Activated naive CD8-positive, alpha-beta T cell treated with anti-CD3 and anti-CD28 coated beads, Interleukin-2, amount 50 U/mL, for 24 hours (primary cell): Measurements from ENCODE around the gene GAB2.
"Not testable (repeated sequence)": the region's sequence is repeated elsewhere in the genome, so short reads cannot be mapped to it uniquely, and the experiment has no call there.

Experiments
- ATAC-seq: fragments of 150-1000 bp; cut with Tn5 transposase; one replicate; pipeline ENCODE4 v1.10.0; 2021
- DNase-seq: peaks from one replicate; pipeline ENCODE4 v3.0.0; 2021
- H3K27ac Mint-ChIP-seq: one replicate; pipeline ENCODE4 v1.8.0; 2021; ENCODE audit warnings: mild to moderate bottlenecking, mixed read lengths
- H3K27me3 Mint-ChIP-seq: one replicate; pipeline ENCODE4 v1.8.0; 2021; ENCODE audit warnings: mixed read lengths
- H3K36me3 Mint-ChIP-seq: one replicate; pipeline ENCODE4 v1.8.0; 2021; ENCODE audit warnings: low read depth, mixed read lengths
- H3K4me1 Mint-ChIP-seq: one replicate; pipeline ENCODE4 v1.8.0; 2021; ENCODE audit warnings: mixed read lengths
- H3K4me3 Mint-ChIP-seq: one replicate; pipeline ENCODE4 v1.8.0; 2021; ENCODE audit warnings: mild to moderate bottlenecking, moderate library complexity, mixed read lengths
- H3K9me3 Mint-ChIP-seq: one replicate; pipeline ENCODE4 v1.8.0; 2021; ENCODE audit warnings: mixed read lengths

The GAB2 gene

GRCh38 chr11:78295347-78295746 is 122.3 kb downstream of the GAB2 start:
- Mint-ChIP-seq H3K9me3 (peaks cover 6% of the 10 kb centered on the region), H3K27me3 (no peaks in the 10 kb centered on the region), H3K27ac (no peak overlapping the region), H3K4me3 (no peak overlapping the region), H3K36me3 (peaks cover 2% of the 10 kb centered on the region), H3K4me1 (peaks cover 19% of the 10 kb centered on the region)
- no peak for ATAC-seq
- no peak for DNase-seq

GRCh38 chr11:78294100-78294499 is 123.5 kb downstream of the GAB2 start:
- peaks cover 15% of the 10 kb centered on the region for H3K9me3 Mint-ChIP-seq
- not testable (repeated sequence) for DNase-seq, H3K27me3 Mint-ChIP-seq, H3K36me3 Mint-ChIP-seq, H3K27ac Mint-ChIP-seq, ATAC-seq, H3K4me3 Mint-ChIP-seq
- H3K4me1 Mint-ChIP-seq = peaks cover 28% of the 10 kb centered on the region

GRCh38 chr11:78293536-78293935 is 124.1 kb downstream of the GAB2 start:
- no peak overlapping the region for H3K4me3 Mint-ChIP-seq
- no peak overlapping the region for H3K27ac Mint-ChIP-seq
- H3K36me3 Mint-ChIP-seq = peaks cover 2% of the 10 kb centered on the region
- DNase-seq (no peak), ATAC-seq (no peak)
- H3K9me3 Mint-ChIP-seq = peaks cover 19% of the 10 kb centered on the region
- peaks cover 28% of the 10 kb centered on the region for H3K4me1 Mint-ChIP-seq
- H3K27me3 Mint-ChIP-seq = no peaks in the 10 kb centered on the region

GRCh38 chr11:78292109-78292803 is 125.4 kb downstream of the GAB2 start:
- DNase-seq (no peak), ATAC-seq (peak; percentile 58)
- Mint-ChIP-seq H3K4me1 (peaks cover 25% of the 10 kb centered on the region), H3K27ac (no peak overlapping the region), H3K4me3 (no peak overlapping the region), H3K9me3 (peaks cover 20% of the 10 kb centered on the region), H3K36me3 (peaks cover 2% of the 10 kb centered on the region), H3K27me3 (no peaks in the 10 kb centered on the region)

- peak; percentile 58 for ATAC-seq
Observed at GRCh38 chr11:78291503-78292108, 126.0 kb downstream of the GAB2 start.

GRCh38 chr11:78290293-78291176 is 127.1 kb downstream of the GAB2 start:
- Mint-ChIP-seq H3K27ac (peak overlapping the region; percentile 48), H3K4me3 (no peak overlapping the region)
- DNase-seq = no peak

More at GRCh38 chr11:78291503-78292108, 126.0 kb downstream of the GAB2 start:
- Mint-ChIP-seq H3K9me3 (peaks cover 20% of the 10 kb centered on the region), H3K4me1 (peaks cover 25% of the 10 kb centered on the region), H3K36me3 (peaks cover 2% of the 10 kb centered on the region), H3K27ac (no peak overlapping the region), H3K27me3 (no peaks in the 10 kb centered on the region), H3K4me3 (no peak overlapping the region)
- no peak for DNase-seq

GRCh38 chr11:78289552-78290292 is 127.9 kb downstream of the GAB2 start:
- DNase-seq (no peak), ATAC-seq (no peak)
- Mint-ChIP-seq H3K27ac (peak overlapping the region; percentile 75), H3K4me3 (no peak overlapping the region), H3K27me3 (no peaks in the 10 kb centered on the region), H3K9me3 (peaks cover 20% of the 10 kb centered on the region), H3K4me1 (peaks cover 25% of the 10 kb centered on the region), H3K36me3 (peaks cover 2% of the 10 kb centered on the region)

More at GRCh38 chr11:78290293-78291176, 127.1 kb downstream of the GAB2 start:
- Mint-ChIP-seq H3K27me3 (no peaks in the 10 kb centered on the region), H3K36me3 (peaks cover 2% of the 10 kb centered on the region), H3K9me3 (peaks cover 20% of the 10 kb centered on the region), H3K4me1 (peaks cover 25% of the 10 kb centered on the region)
- ATAC-seq = peak; percentile 69

GRCh38 chr11:78284260-78284659 is 133.4 kb downstream of the GAB2 start:
- ATAC-seq = no peak
- no peak for DNase-seq
- Mint-ChIP-seq H3K36me3 (no peaks in the 10 kb centered on the region), H3K9me3 (peaks cover 5% of the 10 kb centered on the region), H3K27ac (no peak overlapping the region), H3K4me3 (no peak overlapping the region), H3K4me1 (no peaks in the 10 kb centered on the region), H3K27me3 (no peaks in the 10 kb centered on the region)

- Mint-ChIP-seq H3K4me3 (no peak overlapping the region), H3K36me3 (no peaks in the 10 kb centered on the region), H3K27me3 (no peaks in the 10 kb centered on the region), H3K27ac (no peak overlapping the region), H3K9me3 (no peaks in the 10 kb centered on the region), H3K4me1 (no peaks in the 10 kb centered on the region)
- no peak for DNase-seq
- ATAC-seq = no peak
Observed at GRCh38 chr11:78282821-78283220, 134.8 kb downstream of the GAB2 start.

- Mint-ChIP-seq H3K9me3 (no peaks in the 10 kb centered on the region), H3K4me3 (no peak overlapping the region), H3K27ac (no peak overlapping the region), H3K36me3 (no peaks in the 10 kb centered on the region), H3K27me3 (no peaks in the 10 kb centered on the region), H3K4me1 (no peaks in the 10 kb centered on the region)
- ATAC-seq = no peak
- DNase-seq = no peak
Observed at GRCh38 chr11:78281511-78281910, 136.1 kb downstream of the GAB2 start.

GRCh38 chr11:78277314-78277994 is 140.2 kb downstream of the GAB2 start:
- no peak overlapping the region for H3K4me3 Mint-ChIP-seq
- H3K27ac Mint-ChIP-seq = no peak overlapping the region
- H3K36me3 Mint-ChIP-seq = peaks cover 7% of the 10 kb centered on the region
- no peak for DNase-seq
- no peak for ATAC-seq
- H3K9me3 Mint-ChIP-seq = peaks cover 15% of the 10 kb centered on the region
- no peaks in the 10 kb centered on the region for H3K4me1 Mint-ChIP-seq
- no peaks in the 10 kb centered on the region for H3K27me3 Mint-ChIP-seq

- H3K4me1 Mint-ChIP-seq = no peaks in the 10 kb centered on the region
- H3K36me3 Mint-ChIP-seq = peaks cover 14% of the 10 kb centered on the region
- no peaks in the 10 kb centered on the region for H3K27me3 Mint-ChIP-seq
- peaks cover 20% of the 10 kb centered on the region for H3K9me3 Mint-ChIP-seq
- no peak for ATAC-seq
- no peak overlapping the region for H3K27ac Mint-ChIP-seq
- no peak for DNase-seq
- H3K4me3 Mint-ChIP-seq = no peak overlapping the region
Observed at GRCh38 chr11:78276311-78276710, 141.3 kb downstream of the GAB2 start.

GRCh38 chr11:78274739-78275138 is 142.9 kb downstream of the GAB2 start:
- H3K9me3 Mint-ChIP-seq = peaks cover 20% of the 10 kb centered on the region
- H3K27ac Mint-ChIP-seq = no peak overlapping the region
- no peaks in the 10 kb centered on the region for H3K27me3 Mint-ChIP-seq
- no peaks in the 10 kb centered on the region for H3K4me1 Mint-ChIP-seq
- ATAC-seq (no peak), DNase-seq (no peak)
- H3K4me3 Mint-ChIP-seq = no peak overlapping the region
- H3K36me3 Mint-ChIP-seq = peaks cover 14% of the 10 kb centered on the region
